OCI-LY3 (cell line): ENCODE results near the gene AKAP6.

ENCODE experiments used
- EZH2phosphoT487 ChIP-seq: fragments of 200-600 bp; shearing (Covaris generic); IDR thresholded peaks from 2 replicates; pipeline ENCODE4 v1.6.1; 2018; ENCODE audit warnings: antibody characterized with exemption, mixed run types, low read depth
- TF ChIP-seq, protein P1 (sequence below): fragments of 200-600, 300-600 bp; sonication (generic); IDR thresholded peaks from 2 replicates; pipeline ENCODE4 v1.5.1; 2014; ENCODE audit warnings: antibody characterized with exemption, low read length, low read depth

DNA sequence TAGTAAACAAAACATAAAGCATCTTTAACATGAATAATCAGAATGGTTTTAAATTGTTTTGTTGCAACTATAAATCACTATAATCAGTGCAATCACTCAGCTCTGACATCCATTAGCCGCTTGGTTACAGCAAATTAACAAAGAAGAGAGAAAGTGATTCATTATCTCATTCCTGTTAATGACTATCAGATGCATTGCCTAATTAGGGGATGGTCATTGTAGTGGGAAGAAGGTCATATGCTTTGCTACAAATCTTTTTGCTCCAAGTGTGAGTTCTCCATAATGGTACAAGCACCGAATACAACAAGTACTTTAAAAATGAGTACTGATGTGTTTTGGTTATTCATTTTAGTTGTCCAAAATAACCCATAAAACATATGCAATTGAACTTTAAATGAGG lies 272.0 kb downstream of the AKAP6 start:
- no peak for TF ChIP-seq EZH2phosphoT487
- TF ChIP-seq, protein P1, sequence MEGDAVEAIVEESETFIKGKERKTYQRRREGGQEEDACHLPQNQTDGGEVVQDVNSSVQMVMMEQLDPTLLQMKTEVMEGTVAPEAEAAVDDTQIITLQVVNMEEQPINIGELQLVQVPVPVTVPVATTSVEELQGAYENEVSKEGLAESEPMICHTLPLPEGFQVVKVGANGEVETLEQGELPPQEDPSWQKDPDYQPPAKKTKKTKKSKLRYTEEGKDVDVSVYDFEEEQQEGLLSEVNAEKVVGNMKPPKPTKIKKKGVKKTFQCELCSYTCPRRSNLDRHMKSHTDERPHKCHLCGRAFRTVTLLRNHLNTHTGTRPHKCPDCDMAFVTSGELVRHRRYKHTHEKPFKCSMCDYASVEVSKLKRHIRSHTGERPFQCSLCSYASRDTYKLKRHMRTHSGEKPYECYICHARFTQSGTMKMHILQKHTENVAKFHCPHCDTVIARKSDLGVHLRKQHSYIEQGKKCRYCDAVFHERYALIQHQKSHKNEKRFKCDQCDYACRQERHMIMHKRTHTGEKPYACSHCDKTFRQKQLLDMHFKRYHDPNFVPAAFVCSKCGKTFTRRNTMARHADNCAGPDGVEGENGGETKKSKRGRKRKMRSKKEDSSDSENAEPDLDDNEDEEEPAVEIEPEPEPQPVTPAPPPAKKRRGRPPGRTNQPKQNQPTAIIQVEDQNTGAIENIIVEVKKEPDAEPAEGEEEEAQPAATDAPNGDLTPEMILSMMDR = no peak
